HG03095 (cell line): Measurements from ENCODE around the gene NKIRAS2.

Experiments
- ATAC-seq: cut with Tn5 transposase; IDR thresholded peaks from one replicate; pipeline ENCODE4 v1.9.1; 2021; ENCODE audit warnings: moderate library complexity; ENCODE audit not compliant: unreplicated experiment

Gene NKIRAS2

DNA sequence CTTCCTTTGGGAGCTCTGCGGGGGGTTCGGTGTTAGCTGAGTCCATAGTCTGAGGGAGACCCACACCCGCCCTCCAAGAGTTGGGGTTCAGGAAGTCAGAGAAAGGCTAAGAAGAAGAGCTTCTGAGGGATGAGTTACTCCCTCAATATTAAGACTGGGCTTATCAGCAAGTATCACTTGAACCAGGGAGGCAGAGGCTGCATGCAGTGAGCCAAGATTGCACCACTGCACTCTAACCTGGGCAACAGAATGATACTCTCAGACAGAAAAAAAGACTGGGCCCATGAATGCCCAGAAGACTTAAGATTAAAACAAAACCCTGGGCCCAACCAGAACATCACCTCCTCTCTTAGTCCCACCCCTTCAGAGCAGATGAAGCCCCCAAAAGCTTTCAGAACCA is 6.0 kb downstream of the NKIRAS2 start:
- no peak for ATAC-seq

DNA sequence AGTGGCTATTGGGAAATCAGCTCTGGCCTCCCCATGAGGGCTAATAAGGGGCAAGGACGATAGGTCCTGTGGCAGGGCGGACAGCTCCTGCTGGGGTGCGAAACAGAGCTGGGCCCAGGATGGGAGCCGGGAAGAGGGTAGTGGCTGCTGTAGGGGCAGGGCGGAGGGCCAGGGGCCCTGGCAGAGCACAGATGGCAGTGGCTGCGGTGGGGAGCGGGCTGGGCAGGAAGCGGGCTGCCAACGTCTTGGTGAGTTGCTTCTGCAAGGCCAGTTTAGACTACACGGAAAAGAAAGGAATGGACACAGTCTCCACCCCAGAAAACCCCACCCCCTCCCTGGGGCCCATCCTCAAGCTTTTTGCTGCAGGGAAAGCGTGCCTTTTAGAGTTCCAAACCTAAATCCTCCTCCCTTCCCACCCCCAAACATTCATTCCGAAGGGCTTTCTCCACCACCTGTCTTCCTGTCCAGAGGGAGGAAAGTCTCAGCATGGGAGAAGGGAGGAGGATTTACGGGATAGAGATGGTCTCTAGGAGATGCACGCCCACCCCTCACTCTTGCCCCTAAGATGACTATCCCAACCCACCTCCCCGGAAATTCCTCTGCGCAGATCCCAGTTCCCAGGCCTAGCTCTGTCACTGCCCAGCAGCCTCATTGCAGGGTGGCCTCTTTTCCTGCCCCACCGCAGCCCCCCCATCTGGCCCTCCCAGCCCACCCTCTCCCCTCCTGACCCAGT is 7.1 kb downstream of the NKIRAS2 start:
- no peak for ATAC-seq

- ATAC-seq = no peak
Observed at GRCh38 chr17:42027590-42027889, 7.7 kb downstream of the NKIRAS2 start.

DNA sequence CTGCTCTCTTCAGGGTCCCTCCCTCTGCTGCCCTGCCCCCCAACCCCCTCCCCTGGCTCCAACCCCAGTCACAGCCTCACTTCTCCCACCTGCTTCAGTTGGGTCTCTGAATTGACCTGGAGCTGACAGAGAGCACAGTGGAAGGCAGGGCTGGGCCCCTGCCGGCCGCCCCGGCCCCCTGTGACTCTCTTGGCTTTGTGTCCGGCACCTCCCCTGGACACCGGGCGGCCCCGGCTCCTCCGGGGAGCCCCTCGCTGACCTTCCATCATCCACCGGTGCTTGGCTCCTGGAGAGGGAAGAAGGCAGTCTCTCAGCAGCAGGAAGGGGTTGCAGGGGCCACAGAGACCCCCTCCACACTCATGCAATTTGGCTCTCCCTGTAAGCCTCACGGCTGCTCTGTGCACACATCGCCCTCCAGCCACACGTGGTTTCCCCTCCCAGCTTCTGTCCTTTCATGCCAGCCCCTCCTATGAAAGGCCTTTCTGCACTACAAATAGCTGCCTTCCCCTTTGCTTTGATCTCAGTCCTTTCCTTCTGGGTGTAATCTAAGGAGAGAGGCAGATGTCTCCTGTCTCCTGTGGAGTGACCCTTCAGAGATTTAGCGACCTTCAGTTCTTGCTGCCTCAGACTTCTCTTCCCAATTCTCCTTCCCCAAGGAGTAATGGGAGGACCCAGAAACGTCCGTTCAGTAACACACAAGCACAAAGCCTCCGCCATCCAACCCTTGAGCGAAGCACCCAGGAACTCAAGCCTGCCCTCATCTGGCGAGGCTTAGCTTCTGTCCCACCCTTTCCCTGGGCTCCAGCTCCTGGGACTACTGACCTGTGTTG is 8.3 kb downstream of the NKIRAS2 start:
- ATAC-seq = no peak

GRCh38 chr17:42028791-42029127 is 8.9 kb downstream of the NKIRAS2 start:
- ATAC-seq = no peak

DNA sequence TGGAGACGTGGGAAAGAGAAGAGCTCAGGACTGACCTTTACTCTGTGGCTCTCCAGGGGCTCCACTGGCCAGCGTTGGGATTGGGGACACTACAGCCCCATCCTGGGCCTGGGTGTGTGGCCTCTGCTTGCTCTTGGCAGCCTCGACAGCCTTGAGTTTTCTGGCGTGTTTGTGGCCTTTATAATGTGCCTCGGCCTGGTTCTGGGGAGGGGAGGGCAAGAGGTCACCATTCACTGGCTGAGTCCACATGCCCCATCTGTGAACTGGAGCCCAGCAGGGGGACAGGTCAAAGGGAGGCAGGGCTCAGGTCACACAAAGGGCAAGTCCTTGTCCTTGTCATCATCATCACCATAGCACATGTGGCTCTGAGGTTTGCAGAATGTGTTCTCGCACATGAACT is 11.7 kb downstream of the NKIRAS2 start:
- ATAC-seq = no peak

DNA sequence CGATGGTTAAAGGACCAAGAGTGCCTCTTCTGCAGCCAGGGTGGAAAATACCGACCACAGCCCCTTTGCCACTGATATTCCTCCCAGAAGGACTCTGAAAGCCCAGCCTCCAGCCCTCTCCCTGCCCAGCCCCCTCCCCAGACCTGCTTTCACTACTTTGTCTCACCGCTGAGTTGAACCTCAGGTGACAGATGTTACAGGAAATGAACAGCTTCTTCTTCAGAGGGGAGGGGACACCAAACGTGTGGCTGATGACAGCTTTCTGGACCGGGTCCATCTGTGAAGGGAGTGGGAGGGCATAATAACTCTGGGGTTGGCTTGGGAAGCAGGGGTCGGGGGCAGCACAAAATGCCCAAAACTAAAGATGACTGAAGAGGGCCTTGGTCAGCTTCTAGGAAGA is 14.2 kb downstream of the NKIRAS2 start:
- ATAC-seq = no peak

- no peak for ATAC-seq
Observed at GRCh38 chr17:42038221-42038973, 18.5 kb downstream of the NKIRAS2 start.

GRCh38 chr17:42039794-42040763 is 20.2 kb downstream of the NKIRAS2 start:
- ATAC-seq = no peak

- no peak for ATAC-seq
Observed at GRCh38 chr17:42040818-42041217, 20.9 kb downstream of the NKIRAS2 start.

DNA sequence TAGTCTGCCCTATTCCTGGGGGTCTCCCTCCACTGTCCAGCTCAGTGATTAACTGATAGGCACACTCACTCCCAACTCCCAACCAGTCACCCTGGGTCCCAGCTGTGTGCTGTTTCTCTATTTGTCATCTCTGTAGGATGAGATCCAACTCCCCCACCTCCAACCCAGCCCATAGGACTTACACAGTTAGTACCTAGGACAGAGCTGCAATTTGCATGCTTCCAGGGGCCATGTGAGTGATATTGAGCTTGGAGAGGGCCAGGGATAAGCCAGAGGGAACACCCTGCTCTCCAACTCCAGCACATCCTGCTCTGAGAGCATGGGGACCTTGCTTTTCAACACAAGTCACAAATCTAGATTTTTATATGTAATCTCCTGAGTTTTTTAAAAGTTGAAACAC is 21.7 kb downstream of the NKIRAS2 start:
- ATAC-seq = no peak

DNA sequence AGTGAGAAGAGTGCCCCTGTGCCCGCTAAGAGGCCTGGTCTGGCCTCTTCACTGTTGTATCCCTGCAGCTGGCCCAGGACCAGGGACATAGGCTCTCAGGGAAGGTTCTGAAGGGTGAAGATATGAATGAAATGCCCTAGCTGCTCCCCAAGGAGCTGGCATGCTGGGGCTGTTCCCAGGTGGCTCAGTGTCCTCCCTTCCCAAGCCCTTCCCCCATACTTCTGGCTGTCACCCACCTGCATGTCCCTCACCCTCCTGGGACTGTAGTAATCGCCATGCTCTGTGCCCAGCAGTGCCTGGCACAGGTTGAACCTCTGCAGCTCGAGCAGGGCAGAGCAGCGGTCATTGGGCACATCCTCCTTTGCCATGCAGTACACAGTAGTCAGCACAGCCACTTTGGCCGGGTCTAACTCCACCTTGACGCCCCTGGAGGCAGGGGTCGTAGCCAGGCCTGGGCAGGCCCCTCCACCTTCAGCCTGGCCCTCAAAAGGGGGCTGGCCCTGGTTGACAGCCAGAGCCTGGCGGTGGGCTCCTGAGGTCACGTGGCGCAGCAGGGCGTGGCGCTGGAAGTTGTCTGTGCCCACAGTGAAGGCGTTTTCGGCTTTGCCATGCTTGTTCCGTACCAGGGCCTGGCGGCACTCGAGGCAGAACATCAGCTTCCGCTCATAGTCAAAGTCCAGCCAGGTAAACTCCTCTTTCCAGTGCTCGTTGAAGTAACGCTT is 22.9 kb downstream of the NKIRAS2 start:
- ATAC-seq = no peak

GRCh38 chr17:42045719-42046118 is 25.8 kb downstream of the NKIRAS2 start:
- ATAC-seq = no peak

- no peak for ATAC-seq
Observed at GRCh38 chr17:42047343-42047742, 27.5 kb downstream of the NKIRAS2 start.

GRCh38 chr17:42049834-42050392 is 30.0 kb downstream of the NKIRAS2 start:
- ATAC-seq = no peak

- ATAC-seq = no peak
Observed at GRCh38 chr17:42050393-42051012, 30.6 kb downstream of the NKIRAS2 start, which contains the start of gene C17orf113. Gene C17orf113 (minus strand): TSS chr17:42050601. CDS start chr17:42043376, 7,225 bp downstream.

- ATAC-seq = no peak
Observed at GRCh38 chr17:42051013-42051400, 31.1 kb downstream of the NKIRAS2 start.

- no peak for ATAC-seq
Observed at GRCh38 chr17:42051645-42052044, 31.8 kb downstream of the NKIRAS2 start.

DNA sequence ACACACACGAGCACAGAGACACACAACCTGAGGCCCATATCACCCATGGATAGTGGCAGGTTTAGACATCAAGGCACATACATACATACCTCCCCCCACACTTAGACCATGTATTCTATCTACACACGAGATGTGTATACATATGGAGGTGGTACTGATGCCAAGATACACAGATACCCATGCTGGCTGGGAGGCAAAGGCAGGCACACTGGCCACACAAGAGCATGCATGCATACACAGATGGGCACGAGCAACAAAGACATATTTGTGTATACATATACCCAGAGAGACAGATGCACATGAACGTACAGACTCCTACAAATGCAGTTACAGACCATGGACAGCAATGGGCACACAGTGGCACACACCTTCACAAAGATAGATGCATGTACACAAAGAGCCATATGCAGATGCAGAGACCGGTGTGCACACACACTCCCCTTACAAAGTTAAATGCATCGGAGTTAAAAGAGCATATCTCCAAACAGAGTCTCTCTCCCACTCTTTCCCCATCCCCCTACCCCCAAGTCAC is 32.5 kb downstream of the NKIRAS2 start:
- no peak for ATAC-seq
